Body of pancreas (tissue), 4 donors: ENCODE data around the gene TMEM106C. TPM values are rescaled to one million over a fixed set of nuclear protein-coding genes. Genes with fewer than 3 reads are reported as not detected.

ENCODE experiments used
- ATAC-seq: fragments of 150-250 bp; one replicate; pipeline ENCODE4 v1.9.1; 2016
- DNase-seq, 4 donors: peaks; one replicate each; pipeline ENCODE4 v3.0.0-alpha.2; 2019
- H3K27ac ChIP-seq, 4 donors: fragments of 200-600 bp; sonication (generic); 1 replicate in 3 of 4; 2 replicates in 1 of 4; pipeline versions ENCODE4 v1.5.1 to v1.6.1; 2016 to 2019; ENCODE audit warnings: mild to moderate bottlenecking in 1 of 4, mixed read lengths in 1 of 4, moderate library complexity in 1 of 4
- H3K27me3 ChIP-seq, 2 donors: fragments of 200-600 bp; sonication (generic); one replicate each; pipeline ENCODE4 v1.6.0; 2016; ENCODE audit warnings: mild to moderate bottlenecking in 1 of 2
- H3K36me3 ChIP-seq, 2 donors: fragments of 200-600 bp; sonication (generic); replicated peaks in 1 of 2; 2 replicates each; pipeline ENCODE4 v1.5.1; 2016; ENCODE audit warnings: low read depth in 2 of 2; ENCODE audit not compliant: insufficient read depth in 1 of 2
- H3K4me1 ChIP-seq: fragments of 200-600 bp; sonication (generic); one replicate; pipeline ENCODE4 v1.6.0; 2016
- H3K4me3 ChIP-seq, 2 donors: fragments of 200-600 bp; sonication (generic); 1 replicate in 1 of 2; 2 replicates in 1 of 2; pipeline ENCODE4 v1.5.1; 2016 to 2019
- H3K9me3 ChIP-seq, 3 donors: fragments of 200-600 bp; sonication (generic); 1 replicate in 2 of 3; 2 replicates in 1 of 3; pipeline ENCODE4 v1.5.1; 2016
- POLR2A ChIP-seq, 3 donors: fragments of 450-650 bp; IDR thresholded peaks; one replicate each; pipeline ENCODE4 v1.6.1; 2016; ENCODE audit warnings: antibody characterized with exemption in 3 of 3, mild to moderate bottlenecking in 2 of 3
- WGBS, 2 donors: methylation state at CpG; one replicate each; pipeline ENCODE4 v1.1.5; 2017; 5-methylcytosine and 5-hydroxymethylcytosine counted together
- intact Hi-C: fragments of 100-400 bp; cut with DNase I; formaldehyde crosslinking; loops from one replicate; pipeline ENCODE4 v1.15.1; 2023
- total RNA-seq, 2 donors: library from RNA; depleted of rRNA; stranded (reverse); fragments of >200 nt; gene quantifications; one replicate each; pipeline ENCODE4 v1.1.0, GENCODE V29; 2016
- TF ChIP-seq, protein P1 (sequence below), 7 experiments: fragments of 450-650 bp in 4 of 7; fragments of 200-600 bp in 3 of 7; sonication (generic) in 3 of 7; IDR thresholded peaks; one replicate each; pipeline ENCODE4 v1.5.1; 2016 to 2019; ENCODE audit warnings: antibody characterized with exemption in 7 of 7

TMEM106C gene
- total RNA-seq, 2 donors from 2014 or later, result 38.2 to 47.0 TPM

DNA sequence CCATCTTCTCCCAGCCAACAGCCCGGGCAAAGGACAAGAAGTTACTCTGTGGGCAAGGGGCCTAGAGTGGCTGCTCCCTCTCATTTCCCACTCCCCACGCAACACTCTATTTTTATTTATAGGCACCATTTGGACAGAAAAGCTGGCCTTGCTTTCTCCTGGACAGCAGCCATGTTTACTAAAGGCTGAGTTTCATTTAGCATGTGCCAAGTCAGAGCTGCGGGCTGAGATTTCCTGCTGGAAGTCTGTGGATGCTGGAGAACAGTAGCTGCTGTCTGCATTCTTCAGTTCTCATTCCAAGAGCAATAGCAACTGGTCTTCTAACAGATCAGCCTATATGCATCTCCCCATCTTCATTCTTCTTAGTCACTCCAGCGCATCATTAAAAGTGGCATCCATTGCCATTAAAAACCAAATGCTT is 32.6 kb downstream of the TMEM106C start:
- no peaks in the 10 kb centered on the region for H3K9me3 ChIP-seq
- no peaks in the 10 kb centered on the region for H3K36me3 ChIP-seq
- no peak for TF ChIP-seq POLR2A (IDR thresholded peaks at IDR 0.05)
- TF ChIP-seq, protein P1, sequence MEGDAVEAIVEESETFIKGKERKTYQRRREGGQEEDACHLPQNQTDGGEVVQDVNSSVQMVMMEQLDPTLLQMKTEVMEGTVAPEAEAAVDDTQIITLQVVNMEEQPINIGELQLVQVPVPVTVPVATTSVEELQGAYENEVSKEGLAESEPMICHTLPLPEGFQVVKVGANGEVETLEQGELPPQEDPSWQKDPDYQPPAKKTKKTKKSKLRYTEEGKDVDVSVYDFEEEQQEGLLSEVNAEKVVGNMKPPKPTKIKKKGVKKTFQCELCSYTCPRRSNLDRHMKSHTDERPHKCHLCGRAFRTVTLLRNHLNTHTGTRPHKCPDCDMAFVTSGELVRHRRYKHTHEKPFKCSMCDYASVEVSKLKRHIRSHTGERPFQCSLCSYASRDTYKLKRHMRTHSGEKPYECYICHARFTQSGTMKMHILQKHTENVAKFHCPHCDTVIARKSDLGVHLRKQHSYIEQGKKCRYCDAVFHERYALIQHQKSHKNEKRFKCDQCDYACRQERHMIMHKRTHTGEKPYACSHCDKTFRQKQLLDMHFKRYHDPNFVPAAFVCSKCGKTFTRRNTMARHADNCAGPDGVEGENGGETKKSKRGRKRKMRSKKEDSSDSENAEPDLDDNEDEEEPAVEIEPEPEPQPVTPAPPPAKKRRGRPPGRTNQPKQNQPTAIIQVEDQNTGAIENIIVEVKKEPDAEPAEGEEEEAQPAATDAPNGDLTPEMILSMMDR (IDR thresholded peaks at IDR 0.05), result no peak
- intact Hi-C loops, result no loop called here
- H3K27me3 ChIP-seq, result peaks cover 0 to 7% of the 10 kb centered on the region in 2 donors
- 49% methylated on average over 4 of the region's 4 CpGs for WGBS, 2 donors
- no peak for ATAC-seq
- no peak overlapping the region for H3K4me3 ChIP-seq
- peak in 3 of 4 donors; percentile 44 to 46 (median 45) for DNase-seq
- H3K27ac ChIP-seq, result no peak overlapping the region
- peaks cover 4% of the 10 kb centered on the region for H3K4me1 ChIP-seq

DNA sequence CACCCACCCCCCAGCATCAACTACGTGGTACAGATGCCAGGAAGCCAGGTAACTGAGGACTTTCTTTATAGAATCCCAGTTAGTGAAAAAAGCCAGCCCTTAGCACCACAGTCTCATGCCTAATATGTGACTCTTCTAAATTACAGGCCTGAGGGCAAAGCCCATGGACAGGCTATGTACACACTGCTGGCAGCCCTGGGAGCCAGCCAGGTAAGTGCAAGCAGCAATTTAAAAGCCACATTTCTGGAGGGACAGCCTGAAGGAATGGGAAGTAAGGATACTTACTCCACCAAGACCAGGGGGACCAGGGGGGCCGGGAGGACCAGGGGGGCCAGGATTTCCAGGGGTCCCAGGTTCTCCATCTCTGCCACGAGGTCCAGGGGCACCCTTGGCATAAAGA is 33.9 kb downstream of the TMEM106C start:
- no peaks in the 10 kb centered on the region for H3K9me3 ChIP-seq
- H3K4me3 ChIP-seq, result no peak overlapping the region
- H3K36me3 ChIP-seq, result no peaks in the 10 kb centered on the region
- peaks cover 0 to 12% of the 10 kb centered on the region in 2 donors for H3K27me3 ChIP-seq
- ATAC-seq (no peak), DNase-seq (no peak)
- 16 to 51% methylated on average over 3 of the region's 3 CpGs for WGBS, 2 donors
- peaks cover 17% of the 10 kb centered on the region for H3K4me1 ChIP-seq
- no peak for TF ChIP-seq POLR2A (IDR thresholded peaks at IDR 0.05)
- TF ChIP-seq, protein P1 (IDR thresholded peaks at IDR 0.05), result no peak
- intact Hi-C loops, result no loop called here
- H3K27ac ChIP-seq, result no peak overlapping the region

DNA sequence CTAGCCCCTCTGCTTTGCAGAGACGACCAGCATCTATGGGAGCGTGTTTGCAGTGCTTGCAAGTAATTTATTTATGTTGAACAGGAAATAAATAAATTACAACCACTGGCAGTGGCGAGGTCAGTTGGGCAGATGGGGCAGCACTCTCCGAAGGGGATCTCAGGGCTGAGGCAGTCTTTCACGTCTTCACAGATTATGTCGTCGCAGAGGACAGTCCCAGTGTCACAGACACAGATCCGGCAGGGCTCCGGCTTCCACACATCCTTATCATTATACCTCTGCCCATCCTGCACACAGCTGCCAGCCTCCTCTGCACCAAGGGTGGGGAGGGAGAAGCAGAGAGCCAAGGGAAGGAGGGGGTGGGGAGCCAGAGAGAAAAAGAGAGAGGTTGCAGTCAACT is 36.4 kb downstream of the TMEM106C start:
- no peak for TF ChIP-seq POLR2A (IDR thresholded peaks at IDR 0.05)
- TF ChIP-seq, protein P1 (IDR thresholded peaks at IDR 0.05), result no peak
- H3K4me3 ChIP-seq, result no peak overlapping the region
- peaks cover 42% of the 10 kb centered on the region for H3K4me1 ChIP-seq

DNA sequence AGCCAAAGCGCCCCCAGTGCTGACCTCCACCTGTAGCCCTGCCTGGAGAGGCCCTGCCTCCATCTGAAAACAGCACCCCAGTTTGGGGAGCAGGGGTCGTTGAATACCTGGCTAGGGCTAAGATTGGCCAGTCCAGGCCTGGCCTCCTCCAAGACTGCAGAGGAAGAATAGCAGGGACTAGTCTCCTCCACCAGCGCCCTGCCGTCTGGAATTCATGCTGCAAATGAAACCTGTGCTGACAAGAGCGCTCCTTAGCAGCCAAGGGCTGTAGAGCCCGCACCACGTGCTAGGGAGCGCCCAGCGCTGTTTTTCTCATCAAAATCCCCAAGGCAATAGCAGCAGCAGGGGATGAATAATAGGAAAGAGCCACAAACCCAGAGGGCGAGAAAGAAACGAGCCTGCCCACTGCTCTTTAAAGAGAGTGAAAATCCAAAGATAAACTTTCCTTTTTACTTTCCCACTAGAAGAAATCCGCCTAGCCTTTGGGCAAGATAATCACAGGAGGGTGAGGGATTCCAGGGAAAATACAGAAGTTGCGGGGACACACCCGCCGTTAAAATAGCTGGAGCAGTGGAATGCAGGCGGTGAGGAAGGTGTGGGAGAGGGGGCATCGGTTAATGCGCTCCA is 37.6 kb downstream of the TMEM106C start:
- peaks cover 44% of the 10 kb centered on the region for H3K4me1 ChIP-seq
- H3K36me3 ChIP-seq, result no peaks in the 10 kb centered on the region
- H3K4me3 ChIP-seq, result no peak overlapping the region
- no peak for TF ChIP-seq POLR2A (IDR thresholded peaks at IDR 0.05)
- TF ChIP-seq, protein P1 (IDR thresholded peaks at IDR 0.05), result no peak
- no peak overlapping the region for H3K27ac ChIP-seq
- DNase-seq (no peak), ATAC-seq (peak; percentile 13)
- no peaks in the 10 kb centered on the region for H3K9me3 ChIP-seq
- intact Hi-C loops, result no loop called here
- peaks cover 0 to 35% of the 10 kb centered on the region in 2 donors for H3K27me3 ChIP-seq
- 10 to 14% methylated on average over 18 of the region's 18 CpGs for WGBS, 2 donors

More for the DNA sequence above, 36.4 kb downstream of the TMEM106C start:
- H3K27ac ChIP-seq, result no peak overlapping the region
- DNase-seq (no peak), ATAC-seq (no peak)
- WGBS, 2 donors, result 58 to 61% methylated on average over 9 of the region's 9 CpGs
- peaks cover 0 to 33% of the 10 kb centered on the region in 2 donors for H3K27me3 ChIP-seq
- no peaks in the 10 kb centered on the region for H3K36me3 ChIP-seq
- intact Hi-C loops, result no loop called here
- H3K9me3 ChIP-seq, result no peaks in the 10 kb centered on the region
